ENCODE data around the gene LAMC3. TPM values are rescaled to one million over a fixed set of nuclear protein-coding genes. Genes with fewer than 3 reads are reported as not detected.

Gene LAMC3
- total and polyA plus RNA-seq, 2 experiments from 2014 or later = 29.5 to 43.4 TPM

- no peak for TF ChIP-seq EZH2 (IDR thresholded peaks at IDR 0.05; ENCODE audit: borderline replicate concordance)
- TF ChIP-seq EZH2phosphoT487 (IDR thresholded peaks at IDR 0.05; ENCODE audit: low read depth, severe bottlenecking, unreplicated experiment) = no peak
- no peak for TF ChIP-seq CTCF (IDR thresholded peaks at IDR 0.05; ENCODE audit: poor library complexity)
- H3K9me3 ChIP-seq (ENCODE audit: low read depth) = no peaks in the 10 kb centered on the region
- H3K36me3 ChIP-seq (replicated peaks; ENCODE audit: insufficient read depth, low read depth) = no peaks in the 10 kb centered on the region
- H3K4me3 ChIP-seq = no peak overlapping the region
- no peak overlapping the region for H3K4me2 ChIP-seq
- DNase-seq (ENCODE audit: low spot score) = no peak
- no peaks in the 10 kb centered on the region for H3K27me3 ChIP-seq
- H3K79me2 ChIP-seq = no peaks in the 10 kb centered on the region
- no peaks in the 10 kb centered on the region for H3K4me1 ChIP-seq (ENCODE audit: insufficient read depth)
- 95% methylated on average over 14 of the region's 14 CpGs for WGBS (ENCODE audit: low lambda C conversion rate, missing lambda C conversion rate)
- no peak overlapping the region for H3K27ac ChIP-seq
- no peak overlapping the region for H2AFZ ChIP-seq
- no peaks in the 10 kb centered on the region for H3K9me2 ChIP-seq (replicated peaks; ENCODE audit: insufficient read depth)
- no peaks in the 10 kb centered on the region for H4K20me1 ChIP-seq (ENCODE audit: insufficient read depth, poor library complexity, severe bottlenecking)
Observed at GRCh38 chr9:131056781-131057506, 48.0 kb downstream of the LAMC3 start.

- TF ChIP-seq CTCF (IDR thresholded peaks at IDR 0.05; ENCODE audit: poor library complexity) (no peak), EZH2phosphoT487 (IDR thresholded peaks at IDR 0.05; ENCODE audit: low read depth, severe bottlenecking, unreplicated experiment) (no peak), EZH2 (IDR thresholded peaks at IDR 0.05; ENCODE audit: borderline replicate concordance) (no peak)
- Histone ChIP-seq H3K79me2 (no peaks in the 10 kb centered on the region), H3K4me2 (no peak overlapping the region), H3K4me1 (ENCODE audit: insufficient read depth) (no peaks in the 10 kb centered on the region), H2AFZ (no peak overlapping the region), H3K27me3 (no peaks in the 10 kb centered on the region), H3K36me3 (replicated peaks; ENCODE audit: insufficient read depth, low read depth) (no peaks in the 10 kb centered on the region), H4K20me1 (ENCODE audit: insufficient read depth, poor library complexity, severe bottlenecking) (no peaks in the 10 kb centered on the region), H3K9me2 (replicated peaks; ENCODE audit: insufficient read depth) (no peaks in the 10 kb centered on the region), H3K27ac (no peak overlapping the region), H3K4me3 (no peak overlapping the region), H3K9me3 (ENCODE audit: low read depth) (no peaks in the 10 kb centered on the region)
- WGBS (ENCODE audit: low lambda C conversion rate, missing lambda C conversion rate) = 86% methylated on average over 16 of the region's 21 CpGs
- DNase-seq (ENCODE audit: low spot score) = no peak
Observed at GRCh38 chr9:131060900-131061630, 52.1 kb downstream of the LAMC3 start.

- no peaks in the 10 kb centered on the region for H3K9me3 ChIP-seq (ENCODE audit: low read depth)
- H3K4me2 ChIP-seq = no peak overlapping the region
- H4K20me1 ChIP-seq (ENCODE audit: insufficient read depth, poor library complexity, severe bottlenecking) = no peaks in the 10 kb centered on the region
- WGBS (ENCODE audit: low lambda C conversion rate, missing lambda C conversion rate) = 81% methylated on average over 9 of the region's 9 CpGs
- DNase-seq (ENCODE audit: low spot score) = no peak
- no peak for TF ChIP-seq CTCF (IDR thresholded peaks at IDR 0.05; ENCODE audit: poor library complexity)
- TF ChIP-seq EZH2phosphoT487 (IDR thresholded peaks at IDR 0.05; ENCODE audit: low read depth, severe bottlenecking, unreplicated experiment) = no peak
- TF ChIP-seq EZH2 (IDR thresholded peaks at IDR 0.05; ENCODE audit: borderline replicate concordance) = no peak
- H3K4me1 ChIP-seq (ENCODE audit: insufficient read depth) = no peaks in the 10 kb centered on the region
- no peaks in the 10 kb centered on the region for H3K27me3 ChIP-seq
- H2AFZ ChIP-seq = no peak overlapping the region
- H3K27ac ChIP-seq = no peak overlapping the region
- H3K9me2 ChIP-seq (replicated peaks; ENCODE audit: insufficient read depth) = no peaks in the 10 kb centered on the region
- H3K36me3 ChIP-seq (replicated peaks; ENCODE audit: insufficient read depth, low read depth) = no peaks in the 10 kb centered on the region
- no peaks in the 10 kb centered on the region for H3K79me2 ChIP-seq
- no peak overlapping the region for H3K4me3 ChIP-seq
Observed at GRCh38 chr9:131062969-131063368, 54.0 kb downstream of the LAMC3 start.
